UCSD-AML1 (cell line): ENCODE data around the gene CDK2AP2.
A peak's percentile ranks its signal among the peaks of the same experiment; 100 is the strongest.
"Not testable (repeated sequence)": the region's sequence is repeated elsewhere in the genome, so short reads cannot be mapped to it uniquely, and the experiment has no call there.

Experiments used
- DNase-seq: peaks from one replicate; lab custom pipeline; 2025; ENCODE audit not compliant: unreplicated experiment; lab: John Stamatoyannopoulos, UW

Gene CDK2AP2

GRCh38 chr11:67491276-67492068 lies 16.5 kb downstream of the CDK2AP2 start:
- no peak for DNase-seq

- no peak for DNase-seq
Measured at GRCh38 chr11:67490727-67491065, 17.3 kb downstream of the CDK2AP2 start.

- no peak for DNase-seq
Measured at GRCh38 chr11:67489885-67490726, 17.9 kb downstream of the CDK2AP2 start.

GRCh38 chr11:67489203-67489884 lies 18.6 kb downstream of the CDK2AP2 start:
- DNase-seq, result no peak

DNA sequence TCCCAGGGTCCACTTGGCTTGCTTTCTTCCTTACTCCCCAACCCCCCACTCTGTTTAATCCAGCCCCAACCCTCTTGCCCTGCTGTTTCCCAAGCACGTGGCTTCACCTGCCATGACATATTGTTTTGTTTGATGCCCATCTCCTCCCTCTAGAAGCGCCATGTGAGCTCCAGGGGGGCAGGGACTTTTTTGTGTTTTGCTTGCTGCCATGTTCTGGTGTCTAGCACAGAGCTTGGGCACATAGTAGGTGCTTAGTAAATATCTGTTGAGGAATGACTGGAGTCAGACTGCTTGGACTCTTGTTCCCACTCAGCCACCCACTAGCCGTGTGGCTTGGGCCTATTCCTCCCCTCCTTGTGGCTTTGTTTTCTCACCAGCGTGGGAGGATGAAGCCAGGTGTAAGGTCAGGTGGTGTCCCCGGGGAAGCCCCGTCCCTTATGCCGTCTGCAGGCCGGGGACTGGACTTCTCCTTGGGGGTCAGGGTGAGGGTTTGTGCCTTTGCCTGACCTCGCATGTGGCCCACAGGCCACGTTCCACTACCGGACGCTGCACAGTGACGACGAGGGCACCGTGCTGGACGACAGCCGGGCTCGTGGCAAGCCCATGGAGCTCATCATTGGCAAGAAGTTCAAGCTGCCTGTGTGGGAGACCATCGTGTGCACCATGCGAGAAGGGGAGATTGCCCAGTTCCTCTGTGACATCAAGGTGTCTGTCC lies 21.3 kb downstream of the CDK2AP2 start:
- DNase-seq, result no peak

DNA sequence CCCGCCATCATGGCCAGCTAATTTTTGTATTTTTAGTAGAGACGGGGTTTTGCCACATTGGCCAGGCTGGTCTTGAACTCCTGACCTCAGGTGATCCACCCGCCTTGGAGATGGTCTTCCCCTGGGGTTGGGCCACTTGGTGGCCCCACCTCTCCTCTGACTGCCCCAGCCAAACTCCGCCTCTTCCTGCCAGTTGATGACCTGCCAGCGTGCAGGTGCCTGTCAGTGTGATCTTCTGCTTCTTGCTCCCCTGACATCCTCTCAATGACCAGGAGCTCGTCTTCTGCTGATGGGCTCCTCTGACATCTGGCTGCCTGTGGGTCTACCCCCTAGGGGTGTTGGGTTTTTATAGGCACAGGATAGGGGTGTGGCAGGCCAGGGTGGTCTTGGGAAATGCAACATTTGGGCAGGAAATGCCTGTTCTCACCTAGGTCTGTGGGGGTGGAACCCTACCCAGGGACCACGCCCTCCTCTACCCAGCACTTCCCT lies 22.0 kb downstream of the CDK2AP2 start:
- not testable (repeated sequence) for DNase-seq

- DNase-seq, result peak; percentile 45
Measured at GRCh38 chr11:67484847-67485311, 23.1 kb downstream of the CDK2AP2 start.

GRCh38 chr11:67483831-67484665 lies 23.9 kb downstream of the CDK2AP2 start:
- DNase-seq, result no peak

GRCh38 chr11:67482827-67483798 lies 24.8 kb downstream of the CDK2AP2 start, which contains the start of gene AIP:
AIP (plus strand) TSS chr11:67483026; CDS start chr11:67483159, 133 bp downstream.
- peak; percentile 97 for DNase-seq

- no peak for DNase-seq
Measured at GRCh38 chr11:67482275-67482826, 25.6 kb downstream of the CDK2AP2 start.

DNA sequence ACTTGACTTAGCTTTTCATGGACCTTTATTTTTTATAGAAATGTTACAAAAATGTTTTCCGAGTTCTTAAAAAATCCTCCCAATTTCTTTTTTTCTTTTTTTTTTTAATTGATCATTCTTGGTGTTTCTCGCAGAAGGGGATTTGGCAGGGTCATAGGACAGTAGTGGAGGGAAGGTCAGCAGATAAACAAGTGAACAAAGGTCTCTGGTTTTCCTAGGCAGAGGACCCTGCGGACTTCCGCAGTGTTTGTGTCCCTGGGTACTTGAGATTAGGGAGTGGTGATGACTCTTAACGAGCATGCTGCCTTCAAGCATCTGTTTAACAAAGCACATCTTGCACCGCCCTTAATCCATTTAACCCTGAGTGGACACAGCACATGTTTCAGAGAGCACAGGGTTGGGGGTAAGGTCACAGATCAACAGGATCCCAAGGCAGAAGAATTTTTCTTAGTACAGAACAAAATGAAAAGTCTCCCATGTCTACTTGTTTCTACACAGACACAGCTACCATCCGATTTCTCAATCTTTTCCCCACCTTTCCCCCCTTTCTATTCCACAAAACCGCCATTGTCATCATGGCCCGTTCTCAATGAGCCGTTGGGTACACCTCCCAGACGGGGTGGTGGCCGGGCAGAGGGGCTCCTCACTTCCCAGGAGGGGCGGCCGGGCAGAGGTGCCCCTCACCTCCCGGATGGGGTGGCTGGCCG lies 30.5 kb downstream of the CDK2AP2 start:
- DNase-seq, result not testable (repeated sequence)

DNA sequence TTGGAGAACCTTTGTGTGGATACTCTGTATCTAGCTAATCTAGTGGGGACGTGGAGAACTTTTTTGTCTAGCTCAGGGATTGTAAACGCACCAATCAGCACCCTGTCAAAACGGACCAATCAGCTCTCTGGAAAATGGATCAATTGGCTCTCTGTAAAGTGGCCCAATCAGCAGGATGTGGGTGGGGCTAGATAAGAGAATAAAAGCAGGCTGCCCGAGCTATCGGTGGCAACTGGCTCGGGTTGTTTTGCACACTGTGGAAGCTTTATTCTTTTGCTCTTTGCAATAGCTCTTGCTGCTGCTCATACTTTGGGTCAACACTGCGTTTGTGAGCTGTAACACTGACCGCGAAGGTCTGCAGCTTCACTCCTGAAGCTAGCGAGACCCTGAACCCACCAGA lies 31.3 kb downstream of the CDK2AP2 start:
- not testable (repeated sequence) for DNase-seq

- no peak for DNase-seq
Measured at GRCh38 chr11:67472882-67473281, 35.1 kb downstream of the CDK2AP2 start.

DNA sequence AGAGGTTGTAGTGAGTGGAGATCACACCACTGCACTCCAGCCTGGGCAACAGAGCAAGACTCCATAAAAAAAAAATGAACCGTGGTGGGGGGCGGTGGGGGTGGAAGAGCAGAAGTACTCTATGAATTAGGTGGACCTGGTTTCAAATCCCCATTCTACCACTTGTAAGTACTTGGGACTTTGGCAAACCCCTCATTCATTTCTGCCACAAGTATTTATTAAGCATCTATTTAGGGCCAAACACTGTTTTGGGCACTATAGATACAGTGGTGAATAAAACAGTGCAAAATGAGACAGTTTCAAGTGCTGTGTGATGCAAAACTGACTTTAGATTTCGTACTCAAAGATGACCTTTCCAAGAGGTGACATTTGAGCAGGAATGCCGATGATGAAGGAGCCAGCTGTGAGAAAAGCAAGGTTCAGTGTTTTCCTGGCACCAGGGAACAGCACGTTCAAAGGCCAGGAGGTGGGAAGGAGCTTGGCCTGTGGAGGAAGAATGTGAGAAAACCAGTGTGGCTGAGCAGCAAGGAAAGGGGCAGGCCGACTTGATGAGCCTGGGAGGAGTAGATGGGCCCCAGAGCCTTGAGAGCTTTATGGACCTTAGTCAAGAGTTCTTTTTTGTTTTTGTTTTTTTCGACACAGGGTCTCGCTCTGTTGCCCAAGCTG lies 37.5 kb downstream of the CDK2AP2 start:
- DNase-seq, result no peak

GRCh38 chr11:67469508-67469811 lies 38.5 kb downstream of the CDK2AP2 start:
- DNase-seq, result no peak

- peak; percentile 92 for DNase-seq
Measured at GRCh38 chr11:67468759-67469507, 39.0 kb downstream of the CDK2AP2 start, which contains the start of gene TMEM134. TMEM134 (minus strand) TSS chr11:67469251; CDS start chr11:67469192, 59 bp downstream.

DNA sequence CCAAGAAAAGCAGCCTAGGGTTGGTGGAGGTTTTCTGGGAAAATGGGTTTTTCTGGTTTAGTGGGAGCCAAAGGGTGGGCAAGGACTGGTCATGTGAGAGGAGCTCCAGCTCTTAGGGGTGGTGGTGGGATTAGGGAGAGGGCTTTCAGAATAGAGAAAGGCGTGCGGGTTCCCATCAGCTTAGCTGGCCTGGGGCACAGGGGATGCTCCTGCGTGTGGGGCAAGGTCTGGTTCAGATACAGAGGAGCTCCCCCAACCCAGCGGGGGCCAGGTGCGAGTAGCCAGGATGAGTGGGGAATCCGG lies 39.6 kb downstream of the CDK2AP2 start:
- DNase-seq, result no peak
